GM12878 (cell line): ENCODE measurements around the gene NEB. TPM values are rescaled to one million over a fixed set of nuclear protein-coding genes. Genes with fewer than 3 reads are reported as not detected.

Experiments used
- ATAC-seq: fragments of 200-7000 bp; cut with Tn5 transposase; 3 replicates; pipeline ENCODE4 v1.9.1; 2020; ENCODE audit warnings: mild to moderate bottlenecking, moderate library complexity
- BruUV-seq: library from RNA; stranded (reverse); fragments of 400-500 nt; replicated peaks from 2 replicates; lab custom pipeline; 2021; lab: Mats Ljungman, UMichigan
- CTCF ChIA-PET: fragments of 300-600 bp; sonication (Branson Sonifier 250); formaldehyde crosslinking; extraction: SDS; loops from one replicate; lab custom pipeline; 2021; ENCODE audit warnings: inconsistent platforms; lab: Yijun Ruan, JAX
- POLR2A ChIA-PET: fragments of 350-600 bp; formaldehyde crosslinking; extraction: SDS; loops from one replicate; lab custom pipeline; 2021; ENCODE audit warnings: inconsistent platforms; lab: Charles Lee
- RAD21 ChIA-PET: fragments of 300-600 bp; sonication (Branson Sonifier 250); formaldehyde crosslinking; loops from one replicate; lab custom pipeline; 2023; ENCODE audit warnings: antibody characterized with exemption; ENCODE audit not compliant: unreplicated experiment; lab: Charles Lee
- SMC1A ChIA-PET: fragments of 300-600 bp; sonication (Branson Sonifier 250); formaldehyde crosslinking; loops from one replicate; lab custom pipeline; 2023; ENCODE audit not compliant: unreplicated experiment, uncharacterized antibody; lab: Charles Lee
- DNase-seq: peaks from one replicate; pipeline ENCODE4 v3.0.0-alpha.2; 2011; ENCODE audit warnings: low read depth, low spot score
- FAIRE-seq: peaks from 3 replicates; lab custom pipeline; 2011; peaks lifted over from hg19 to GRCh38; lab: Jason Lieb, UNC
- H2AFZ ChIP-seq: 2 replicates; pipeline ENCODE4 v1.6.0; 2011; ENCODE audit warnings: low read depth, low read length, control low read depth; ENCODE audit not compliant: control insufficient read depth
- H3K27ac ChIP-seq: 2 replicates; pipeline ENCODE4 v1.5.1; 2011; ENCODE audit warnings: control low read depth; ENCODE audit not compliant: control insufficient read depth, insufficient read depth
- H3K27me3 ChIP-seq, 2 experiments: replicated peaks in 1 of 2; 2 replicates each; pipeline versions ENCODE4 v1.6.0 to v1.6.1; 2011; ENCODE audit warnings: low read length in 1 of 2; ENCODE audit not compliant: control insufficient read depth in 2 of 2, insufficient read depth in 2 of 2
- H3K36me3 ChIP-seq, 2 experiments: 2 replicates each; pipeline ENCODE4 v1.5.1; 2011; ENCODE audit warnings: low read length in 1 of 2; ENCODE audit not compliant: control insufficient read depth in 2 of 2, insufficient read depth in 2 of 2
- H3K4me1 ChIP-seq: 2 replicates; pipeline ENCODE4 v1.6.1; 2011; ENCODE audit warnings: mild to moderate bottlenecking, low read length, moderate library complexity, mixed read lengths; ENCODE audit not compliant: control insufficient read depth, insufficient read depth
- H3K4me2 ChIP-seq: 2 replicates; pipeline ENCODE4 v1.6.0; 2011; ENCODE audit warnings: control low read depth; ENCODE audit not compliant: control insufficient read depth, insufficient read depth
- H3K4me3 ChIP-seq: fragments of 200-600 bp; sonication (generic); 2 replicates; pipeline ENCODE4 v1.5.1; 2016
- H3K79me2 ChIP-seq: 2 replicates; pipeline ENCODE4 v1.6.0; 2011; ENCODE audit warnings: low read length; ENCODE audit not compliant: control insufficient read depth, insufficient read depth
- H3K9ac ChIP-seq: 2 replicates; pipeline ENCODE4 v1.8.0; 2011; ENCODE audit warnings: low read length, control low read depth, mixed read lengths; ENCODE audit not compliant: control insufficient read depth, insufficient read depth
- H3K9me3 ChIP-seq: replicated peaks from 3 replicates; pipeline ENCODE4 v1.5.1; 2011; ENCODE audit warnings: mild to moderate bottlenecking, low read length; ENCODE audit not compliant: control insufficient read depth, insufficient read depth
- H4K20me1 ChIP-seq: 2 replicates; pipeline ENCODE4 v1.6.0; 2011; ENCODE audit not compliant: control insufficient read depth, insufficient read depth
- CHD1 ChIP-seq: IDR thresholded peaks from 2 replicates; pipeline ENCODE4 v1.6.1; 2012; ENCODE audit warnings: low read depth, low read length, improper control_type of control experiment
- E2F8 ChIP-seq: fragments of 450-650 bp; IDR thresholded peaks from 2 replicates; pipeline ENCODE4 v1.6.1; 2018; ENCODE audit warnings: mild to moderate bottlenecking, low read depth, moderate library complexity; ENCODE audit not compliant: partially characterized antibody
- LARP7 ChIP-seq: fragments of 450-650 bp; IDR thresholded peaks from 2 replicates; pipeline ENCODE4 v1.6.1; 2017; ENCODE audit warnings: mild to moderate bottlenecking
- MEF2A ChIP-seq: IDR thresholded peaks from 2 replicates; pipeline ENCODE4 v1.6.1; 2011; ENCODE audit warnings: low read depth, mild to moderate bottlenecking, low read length, moderate library complexity; ENCODE audit not compliant: insufficient read depth
- MTA2 ChIP-seq: fragments of 450-650 bp; IDR thresholded peaks from 2 replicates; pipeline ENCODE4 v1.6.1; 2016; ENCODE audit warnings: low read depth, mild to moderate bottlenecking, moderate library complexity
- MYB ChIP-seq: fragments of 150-350 bp; IDR thresholded peaks from 2 replicates; pipeline ENCODE4 v1.6.1; 2014; ENCODE audit warnings: mild to moderate bottlenecking, low read depth, low read length, borderline replicate concordance
- NFXL1 ChIP-seq: fragments of 450-650 bp; IDR thresholded peaks from 2 replicates; pipeline ENCODE4 v1.6.1; 2017; ENCODE audit warnings: antibody characterized with exemption, mild to moderate bottlenecking, borderline replicate concordance
- POLR2AphosphoS5 ChIP-seq: IDR thresholded peaks from 2 replicates; pipeline ENCODE4 v1.6.1; 2011; ENCODE audit warnings: mild to moderate bottlenecking, low read length, inconsistent platforms
- RBBP5 ChIP-seq: fragments of 200-600 bp; sonication (generic); conservative IDR thresholded peaks from 2 replicates; pipeline ENCODE4 v1.6.1; 2016
- RELB ChIP-seq: fragments of 450-650 bp; IDR thresholded peaks from 2 replicates; pipeline ENCODE4 v1.6.1; 2017; ENCODE audit warnings: low read depth, mild to moderate bottlenecking, moderate library complexity
- RFX5 ChIP-seq: IDR thresholded peaks from 2 replicates; pipeline ENCODE4 v1.6.1; 2011; ENCODE audit warnings: low read depth, low read length, improper control_type of control experiment
- SMARCA5 ChIP-seq: fragments of 450-650 bp; IDR thresholded peaks from 2 replicates; pipeline ENCODE4 v1.6.1; 2017; ENCODE audit warnings: mild to moderate bottlenecking
- SREBF1 ChIP-seq: IDR thresholded peaks from 2 replicates; pipeline ENCODE4 v1.6.1; 2012; ENCODE audit warnings: mild to moderate bottlenecking, low read length
- STAT1 ChIP-seq: fragments of 450-650 bp; conservative IDR thresholded peaks from 2 replicates; pipeline ENCODE4 v1.6.1; 2014; ENCODE audit warnings: antibody characterized with exemption, mild to moderate bottlenecking
- SUPT20H ChIP-seq: IDR thresholded peaks from 2 replicates; pipeline ENCODE4 v1.6.1; 2011; ENCODE audit warnings: low read depth, mild to moderate bottlenecking, low read length, moderate library complexity, borderline replicate concordance; ENCODE audit not compliant: control insufficient read depth
- TAF1 ChIP-seq: IDR thresholded peaks from 2 replicates; pipeline ENCODE4 v1.6.1; 2011; ENCODE audit warnings: mild to moderate bottlenecking, low read depth, low read length, borderline replicate concordance
- ZSCAN29 ChIP-seq: fragments of 450-650 bp; IDR thresholded peaks from 2 replicates; pipeline ENCODE4 v1.6.1; 2017; ENCODE audit warnings: mild to moderate bottlenecking, moderate library complexity
- WGBS: methylation state at CpG from one replicate; pipeline ENCODE4 v1.1.6; 2016; ENCODE audit warnings: low lambda C conversion rate; ENCODE audit not compliant: insufficient replicate concordance, insufficient coverage; ENCODE audit errors: missing lambda C conversion rate; 5-methylcytosine and 5-hydroxymethylcytosine counted together
- in situ Hi-C: fragments of 300-500 bp; cut with MboI; formaldehyde crosslinking; loops from 9 replicates; pipeline ENCODE4 v1.14.3; 2018; ENCODE audit warnings: mixed read lengths
- intact Hi-C: fragments of 100-400 bp; cut with micrococcal nuclease; formaldehyde crosslinking; loops from one replicate; pipeline ENCODE4 v1.14.2; 2022; ENCODE audit not compliant: unreplicated experiment
- polyA plus RNA-seq, 11 experiments: library from polyadenylated mRNA; depleted of rRNA in 4 of 11; unstranded in 6 of 11; stranded (reverse) in 5 of 11; fragments of >200 nt; fragmentation: Nextera tagmentation in 4 of 11; fragmentation: Illumina TruSeq in 1 of 11; extraction: Ambion mirVana in 4 of 11; extraction: Trizol in 1 of 11; gene quantifications; 1 replicate in 1 of 11; 2 replicates in 10 of 11; pipeline versions ENCODE4 v1.2.1 to v1.2.3, GENCODE V29; 2011 to 2016; ENCODE audit warnings: inconsistent platforms in 2 of 11, missing spikeins in 2 of 11, low read depth in 1 of 11
- total RNA-seq, 4 experiments: library from RNA; depleted of rRNA in 3 of 4; stranded (reverse); fragments of >200 nt in 3 of 4; fragmentation: Illumina TruSeq in 1 of 4; extraction: Trizol in 1 of 4; gene quantifications; 2 replicates each; pipeline versions ENCODE4 v1.2.1 to v1.2.3, GENCODE V29; 2013 to 2021

NEB gene
- total and polyA plus RNA-seq, 10 of the 15 experiments (the other 5 are each of a cell fraction or from before 2014, with no cell fraction given): 0.04 to 0.77 (median 0.12) TPM

- no peaks in the 10 kb centered on the region for H3K79me2 ChIP-seq
- FAIRE-seq (no peak), DNase-seq (no peak), ATAC-seq (no peak)
- H3K9ac ChIP-seq: no peak overlapping the region
- WGBS: 62% methylated on average over 4 of the region's 4 CpGs
- in situ Hi-C loops: no loop called here
- no peaks in the 10 kb centered on the region for H4K20me1 ChIP-seq
- H3K9me3 ChIP-seq: peaks cover 3% of the 10 kb centered on the region; the same call in 2 of the 3 replicates
- intact Hi-C loops: no loop called here
- H3K4me2 ChIP-seq: no peak overlapping the region
- H3K4me3 ChIP-seq: no peak overlapping the region
- ChIA-PET CTCF (no interaction called here), RAD21 (no interaction called here), SMC1A (interaction anchor here (0.6 kb wide), 1 partner anchor 9 kb away, joined by 3 read pairs; no protein-coding TSS in a partner anchor), POLR2A (no interaction called here)
- H2AFZ ChIP-seq: no peak overlapping the region
- H3K4me1 ChIP-seq: peaks cover 4% of the 10 kb centered on the region
- no peak for TF ChIP-seq E2F8
- no peak for TF ChIP-seq POLR2AphosphoS5
- no peak for TF ChIP-seq NFXL1
- TF ChIP-seq MEF2A: no peak
- no peak for TF ChIP-seq MYB
- TF ChIP-seq LARP7: no peak
- no peak for TF ChIP-seq RELB
- no peak for TF ChIP-seq SMARCA5
- no peak for TF ChIP-seq RFX5
- no peak for TF ChIP-seq RBBP5
- no peak for TF ChIP-seq STAT1
- TF ChIP-seq CHD1: no peak
- no peak for TF ChIP-seq ZSCAN29
- TF ChIP-seq TAF1: no peak
- no peak for TF ChIP-seq MTA2
- no peak for TF ChIP-seq SUPT20H
- TF ChIP-seq SREBF1: no peak
- H3K27me3 ChIP-seq: no peaks in the 10 kb centered on the region
- no TSS peak for BruUV-seq
- peaks cover 2 to 9% of the 10 kb centered on the region in 2 experiments for H3K36me3 ChIP-seq
- H3K27ac ChIP-seq: no peak overlapping the region
These were observed 252.0 kb downstream of the NEB start for GRCh38 chr2:151482171-151482725.
